ENCODE measurements around the gene YJEFN3.

The YJEFN3 gene

GRCh38 chr19:19528721-19529490, at the start of gene YJEFN3:
YJEFN3 (plus strand) TSS chr19:19528911; CDS start chr19:19528933, 22 bp downstream.
- no peak for DNase-seq (ENCODE audit: low read depth)

GRCh38 chr19:19480688-19481087, 48.0 kb upstream of the YJEFN3 start:
- no peak for DNase-seq (ENCODE audit: low read depth)

GRCh38 chr19:19482809-19483596, 45.7 kb upstream of the YJEFN3 start:
- no peak for DNase-seq (ENCODE audit: low read depth)

GRCh38 chr19:19485161-19485997, 43.3 kb upstream of the YJEFN3 start:
- no peak for DNase-seq (ENCODE audit: low read depth)

GRCh38 chr19:19485998-19486290, 42.8 kb upstream of the YJEFN3 start:
- DNase-seq (ENCODE audit: low read depth): no peak

GRCh38 chr19:19486343-19487076, 42.2 kb upstream of the YJEFN3 start:
- no peak for DNase-seq (ENCODE audit: low read depth)

GRCh38 chr19:19487077-19487949, 41.4 kb upstream of the YJEFN3 start:
- no peak for DNase-seq (ENCODE audit: low read depth)

- DNase-seq (ENCODE audit: low read depth): no peak
Measured at GRCh38 chr19:19487950-19488874, 40.5 kb upstream of the YJEFN3 start.

- DNase-seq (ENCODE audit: low read depth): peak; percentile 81
Measured at GRCh38 chr19:19488875-19489690, 39.6 kb upstream of the YJEFN3 start.

GRCh38 chr19:19489804-19490204, 38.9 kb upstream of the YJEFN3 start:
- no peak for DNase-seq (ENCODE audit: low read depth)

- DNase-seq (ENCODE audit: low read depth): peak; percentile 63
Measured at GRCh38 chr19:19490214-19490968, 38.3 kb upstream of the YJEFN3 start.

GRCh38 chr19:19491321-19492025, 37.2 kb upstream of the YJEFN3 start:
- no peak for DNase-seq (ENCODE audit: low read depth)

GRCh38 chr19:19492026-19492610, 36.6 kb upstream of the YJEFN3 start:
- DNase-seq (ENCODE audit: low read depth): no peak

GRCh38 chr19:19493841-19494546, 34.7 kb upstream of the YJEFN3 start:
- DNase-seq (ENCODE audit: low read depth): no peak

GRCh38 chr19:19495614-19496603, 32.8 kb upstream of the YJEFN3 start:
- DNase-seq (ENCODE audit: low read depth): no peak
